Measurements from ENCODE around the gene GLIPR2. TPM values are rescaled to one million over a fixed set of nuclear protein-coding genes. Genes with fewer than 3 reads are reported as not detected.
"Not testable (repeated sequence)": the region's sequence is repeated elsewhere in the genome, so short reads cannot be mapped to it uniquely, and the experiment has no call there.

The GLIPR2 gene, protein sequence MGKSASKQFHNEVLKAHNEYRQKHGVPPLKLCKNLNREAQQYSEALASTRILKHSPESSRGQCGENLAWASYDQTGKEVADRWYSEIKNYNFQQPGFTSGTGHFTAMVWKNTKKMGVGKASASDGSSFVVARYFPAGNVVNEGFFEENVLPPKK
- total RNA-seq: 54.4 TPM

DNA sequence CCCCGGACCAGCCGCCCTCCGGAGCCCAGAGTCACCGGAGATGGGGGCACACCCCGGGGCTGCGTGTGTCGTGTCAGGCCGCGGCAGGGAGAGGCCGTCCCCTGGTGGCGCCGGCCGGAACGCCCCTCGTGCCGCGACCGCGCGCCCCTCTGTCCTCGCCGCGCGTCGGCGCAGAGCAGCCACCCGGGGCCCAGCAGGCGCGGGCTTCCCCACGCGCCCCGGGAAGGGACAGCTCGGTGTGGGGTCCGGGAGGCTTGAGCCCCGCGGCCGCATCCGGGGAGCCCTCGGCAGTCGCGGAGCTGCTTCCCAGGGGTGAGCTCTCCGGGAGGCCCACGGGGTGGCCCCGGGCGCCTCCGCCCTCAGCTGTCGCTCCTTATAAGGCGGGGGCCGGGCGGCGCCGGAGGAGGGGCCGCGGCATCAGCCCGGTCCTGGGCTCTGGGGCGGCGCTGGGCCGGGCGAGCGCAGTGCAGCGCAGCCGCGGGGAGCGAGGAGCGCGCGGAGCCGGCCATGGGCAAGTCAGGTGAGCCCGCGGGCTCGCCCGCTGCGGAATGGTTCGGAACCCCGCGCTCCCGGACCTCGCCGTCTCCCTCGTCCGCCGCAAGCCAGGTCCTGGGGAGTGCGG lies at the start of gene GLIPR2:
Gene GLIPR2, plus strand, starts transcription at position 462 of the 622 bp plus-strand sequence. Its CDS starts 46 bp downstream, at position 508.
- peak within 1 kb of the TSS; percentile 84 to 90 for H3K4me3 ChIP-seq
- no peaks in the 10 kb centered on the region for H3K36me3 ChIP-seq
- no peaks in the 10 kb centered on the region for H3K27me3 ChIP-seq
- intact Hi-C loops (cut with DNase I): loop anchor here (1.0 kb wide), 2 partner anchors 30 to 33 kb away; no protein-coding TSS in a partner anchor
- peaks cover 0 to 16% of the 10 kb centered on the region in 2 donors for H3K4me1 ChIP-seq
- TF ChIP-seq, protein P1, sequence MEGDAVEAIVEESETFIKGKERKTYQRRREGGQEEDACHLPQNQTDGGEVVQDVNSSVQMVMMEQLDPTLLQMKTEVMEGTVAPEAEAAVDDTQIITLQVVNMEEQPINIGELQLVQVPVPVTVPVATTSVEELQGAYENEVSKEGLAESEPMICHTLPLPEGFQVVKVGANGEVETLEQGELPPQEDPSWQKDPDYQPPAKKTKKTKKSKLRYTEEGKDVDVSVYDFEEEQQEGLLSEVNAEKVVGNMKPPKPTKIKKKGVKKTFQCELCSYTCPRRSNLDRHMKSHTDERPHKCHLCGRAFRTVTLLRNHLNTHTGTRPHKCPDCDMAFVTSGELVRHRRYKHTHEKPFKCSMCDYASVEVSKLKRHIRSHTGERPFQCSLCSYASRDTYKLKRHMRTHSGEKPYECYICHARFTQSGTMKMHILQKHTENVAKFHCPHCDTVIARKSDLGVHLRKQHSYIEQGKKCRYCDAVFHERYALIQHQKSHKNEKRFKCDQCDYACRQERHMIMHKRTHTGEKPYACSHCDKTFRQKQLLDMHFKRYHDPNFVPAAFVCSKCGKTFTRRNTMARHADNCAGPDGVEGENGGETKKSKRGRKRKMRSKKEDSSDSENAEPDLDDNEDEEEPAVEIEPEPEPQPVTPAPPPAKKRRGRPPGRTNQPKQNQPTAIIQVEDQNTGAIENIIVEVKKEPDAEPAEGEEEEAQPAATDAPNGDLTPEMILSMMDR (IDR thresholded peaks at IDR 0.05): peak; percentile 13 to 34 (median 20)
- no peaks in the 10 kb centered on the region for H3K9me3 ChIP-seq
- peak in 1 of 2 donors; percentile 90 for DNase-seq (ENCODE audit: low spot score in 2 of 2)
- H3K27ac ChIP-seq: peak within 1 kb of the TSS; percentile 71 to 78

DNA sequence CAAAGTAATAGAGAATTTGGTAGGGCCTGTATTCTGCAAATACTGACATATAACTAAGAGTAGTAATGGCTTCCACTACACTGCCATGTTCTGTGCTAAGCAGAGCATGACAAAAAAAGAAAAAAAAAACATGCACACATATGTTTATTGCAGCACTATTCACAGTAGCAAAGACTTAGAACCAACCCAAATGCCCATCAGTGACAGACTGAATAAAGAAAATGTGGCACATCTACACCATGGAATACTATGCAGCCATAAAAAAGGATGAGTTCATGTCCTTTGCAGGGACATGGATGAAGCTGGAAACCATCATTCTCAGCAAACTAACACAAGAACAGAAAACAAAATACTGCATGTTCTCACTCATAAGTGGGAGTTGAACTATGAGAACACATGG lies 49.5 kb upstream of the GLIPR2 start:
- H3K4me1 ChIP-seq; DNase-seq (ENCODE audit: low spot score in 2 of 2); intact Hi-C loops (cut with DNase I): not testable (repeated sequence)

DNA sequence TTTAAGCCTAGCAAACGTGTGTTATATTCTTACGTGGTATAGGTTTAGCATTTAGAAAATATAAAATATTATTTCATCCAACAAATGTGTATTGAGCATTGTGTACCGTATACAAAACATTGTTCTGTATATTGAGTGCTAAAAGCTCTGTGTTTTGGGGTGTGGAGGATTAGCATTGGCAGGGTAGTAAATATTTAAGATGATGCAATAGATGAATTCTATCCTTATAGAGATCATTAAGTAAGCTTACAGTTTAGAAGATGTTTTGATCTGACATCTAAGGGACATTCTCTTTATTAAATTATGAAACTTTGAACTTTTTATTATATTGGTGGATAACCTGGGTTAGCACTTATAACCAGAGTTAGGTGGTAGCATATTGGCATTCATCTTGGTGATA lies 48.5 kb upstream of the GLIPR2 start:
- intact Hi-C loops (cut with DNase I): no loop called here

More for the DNA sequence above, 49.5 kb upstream of the GLIPR2 start:
- not testable (repeated sequence) for H3K4me3 ChIP-seq, H3K9me3 ChIP-seq, H3K27ac ChIP-seq, H3K27me3 ChIP-seq
- H3K36me3 ChIP-seq: peaks cover 2 to 17% of the 10 kb centered on the region in 2 donors

DNA sequence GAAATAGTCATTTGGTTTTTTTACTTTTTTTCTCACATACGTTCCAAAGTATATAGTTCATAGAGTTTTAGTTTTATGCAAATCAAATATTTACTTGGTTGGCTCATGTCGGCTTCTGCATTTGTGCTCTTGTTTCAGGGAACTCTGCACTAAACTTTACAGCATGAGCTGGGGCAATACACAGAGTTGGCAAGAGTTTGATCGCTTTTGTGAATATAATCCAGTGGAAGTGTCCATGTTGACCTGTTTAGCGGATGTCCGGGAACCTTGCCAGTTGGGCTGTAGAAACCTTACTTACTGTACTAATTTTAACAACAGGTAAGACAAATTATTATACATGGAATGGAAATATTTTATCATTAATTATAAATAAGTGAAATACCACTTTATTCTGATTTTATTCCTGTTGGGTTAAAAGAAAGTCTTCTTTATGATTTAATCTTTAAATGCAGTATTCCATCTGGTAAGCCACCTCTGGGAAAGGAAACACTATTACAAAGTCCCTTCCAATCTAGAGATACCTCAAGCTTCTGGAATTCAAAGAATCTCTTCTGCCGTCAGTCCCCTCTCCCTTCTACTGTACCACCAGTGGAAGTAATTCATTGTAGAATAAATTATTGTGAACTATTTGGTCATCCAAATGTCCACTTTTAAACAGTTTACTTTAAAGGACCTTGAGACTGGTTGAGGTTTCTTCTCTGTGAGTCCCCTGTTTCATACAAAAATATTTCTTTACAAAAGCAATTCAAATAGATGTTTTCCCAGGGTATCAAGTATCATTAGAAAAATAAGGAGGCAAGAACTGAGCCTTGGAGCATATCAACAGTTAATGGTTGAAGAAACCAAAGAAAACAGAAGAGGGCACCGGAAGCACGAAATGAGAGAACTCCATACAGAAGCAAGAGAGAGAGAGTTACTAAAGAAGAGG lies 45.2 kb upstream of the GLIPR2 start:
- no peak for DNase-seq (ENCODE audit: low spot score in 2 of 2)
- peaks cover 2 to 9% of the 10 kb centered on the region in 2 donors for H3K36me3 ChIP-seq
- TF ChIP-seq, protein P1 (IDR thresholded peaks at IDR 0.05): no peak
- no peak overlapping the region for H3K4me3 ChIP-seq
- no peaks in the 10 kb centered on the region for H3K9me3 ChIP-seq
- intact Hi-C loops (cut with DNase I): no loop called here
- H3K27ac ChIP-seq: no peak overlapping the region
- H3K4me1 ChIP-seq: no peaks in the 10 kb centered on the region
- H3K27me3 ChIP-seq: no peaks in the 10 kb centered on the region

More for the DNA sequence above, 48.5 kb upstream of the GLIPR2 start:
- TF ChIP-seq, protein P1 (IDR thresholded peaks at IDR 0.05): no peak
- Histone ChIP-seq H3K9me3 (no peaks in the 10 kb centered on the region), H3K27me3 (no peaks in the 10 kb centered on the region), H3K4me3 (no peak overlapping the region), H3K27ac (no peak overlapping the region), H3K4me1 (no peaks in the 10 kb centered on the region), H3K36me3 (peaks cover 2 to 17% of the 10 kb centered on the region in 2 donors)
- no peak for DNase-seq (ENCODE audit: low spot score in 2 of 2)

DNA sequence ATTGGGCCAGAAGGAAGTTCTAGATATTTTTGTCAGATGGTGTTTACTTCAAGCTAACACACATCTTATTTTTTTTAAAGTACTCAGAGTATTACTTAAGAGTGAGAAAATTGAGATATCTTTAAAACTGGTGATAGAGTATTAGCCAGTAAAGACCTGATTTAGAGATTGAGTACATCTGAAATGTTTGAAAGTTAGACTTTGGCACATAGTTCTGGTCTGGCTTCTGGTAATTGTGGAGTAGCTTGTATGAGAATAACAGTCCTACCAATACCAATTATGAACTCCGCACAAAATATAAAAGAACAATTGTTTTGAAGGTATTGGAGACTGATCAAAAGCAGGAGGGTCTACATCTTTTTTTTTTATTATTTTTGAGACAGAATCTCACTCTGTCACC lies 44.5 kb upstream of the GLIPR2 start:
- H3K27ac ChIP-seq: no peak overlapping the region
- TF ChIP-seq, protein P1 (IDR thresholded peaks at IDR 0.05): no peak
- intact Hi-C loops (cut with DNase I): no loop called here

More for the DNA sequence above, 44.5 kb upstream of the GLIPR2 start:
- Histone ChIP-seq H3K4me1 (no peaks in the 10 kb centered on the region), H3K36me3 (peaks cover 0 to 2% of the 10 kb centered on the region in 2 donors), H3K4me3 (no peak overlapping the region), H3K9me3 (no peaks in the 10 kb centered on the region), H3K27me3 (no peaks in the 10 kb centered on the region)
- DNase-seq (ENCODE audit: low spot score in 2 of 2): no peak
